Rectal smooth muscle tissue (tissue), 1 donor: ENCODE results near the gene MLNR.

Source experiments
- H3K27ac ChIP-seq: one replicate; pipeline ENCODE4 v1.7.0; 2013; ENCODE audit warnings: low read depth, low read length, inconsistent platforms
- H3K27me3 ChIP-seq: one replicate; pipeline ENCODE4 v1.7.0; 2013; ENCODE audit warnings: low read length; ENCODE audit not compliant: control insufficient read depth, insufficient read depth
- H3K36me3 ChIP-seq: one replicate; pipeline ENCODE4 v1.7.0; 2013; ENCODE audit warnings: low read length; ENCODE audit not compliant: control insufficient read depth, insufficient read depth
- H3K4me1 ChIP-seq: one replicate; pipeline ENCODE4 v1.7.0; 2013; ENCODE audit warnings: low read length; ENCODE audit not compliant: control insufficient read depth, insufficient read depth
- H3K4me3 ChIP-seq: one replicate; pipeline ENCODE4 v1.7.0; 2013; ENCODE audit warnings: low read length
- H3K9ac ChIP-seq: one replicate; pipeline ENCODE4 v1.7.0; 2013; ENCODE audit warnings: low read length

MLNR gene

GRCh38 chr13:49220036-49220855 lies at the start of gene MLNR:
MLNR (plus strand) TSS chr13:49220338; CDS start chr13:49220338, 0 bp downstream.
- H3K27ac ChIP-seq: no peak within 1 kb of the TSS
- peak within 1 kb of the TSS; percentile 61 for H3K4me3 ChIP-seq
- no peak within 1 kb of the TSS for H3K9ac ChIP-seq
- peaks cover 15% of the 10 kb centered on the region for H3K27me3 ChIP-seq
- no peaks in the 10 kb centered on the region for H3K36me3 ChIP-seq
- H3K4me1 ChIP-seq: no peaks in the 10 kb centered on the region

- H3K36me3 ChIP-seq: no peaks in the 10 kb centered on the region
- H3K4me3 ChIP-seq: no peak overlapping the region
- H3K27me3 ChIP-seq: no peaks in the 10 kb centered on the region
- H3K27ac ChIP-seq: no peak overlapping the region
- no peaks in the 10 kb centered on the region for H3K4me1 ChIP-seq
- no peak overlapping the region for H3K9ac ChIP-seq
These were observed 48.8 kb upstream of the MLNR start for GRCh38 chr13:49171359-49171758.

- Histone ChIP-seq H3K4me1 (no peaks in the 10 kb centered on the region), H3K4me3 (no peak overlapping the region), H3K27ac (no peak overlapping the region), H3K36me3 (peaks cover 11% of the 10 kb centered on the region), H3K9ac (no peak overlapping the region), H3K27me3 (no peaks in the 10 kb centered on the region)
These were observed 36.3 kb upstream of the MLNR start for GRCh38 chr13:49183672-49184325.

GRCh38 chr13:49184621-49185020 lies 35.5 kb upstream of the MLNR start:
- no peak overlapping the region for H3K9ac ChIP-seq
- no peak overlapping the region for H3K27ac ChIP-seq
- H3K4me1 ChIP-seq: no peaks in the 10 kb centered on the region
- no peak overlapping the region for H3K4me3 ChIP-seq
- H3K36me3 ChIP-seq: peaks cover 11% of the 10 kb centered on the region
- no peaks in the 10 kb centered on the region for H3K27me3 ChIP-seq

GRCh38 chr13:49185264-49185663 lies 34.9 kb upstream of the MLNR start:
- Histone ChIP-seq H3K36me3 (peaks cover 11% of the 10 kb centered on the region), H3K27ac (no peak overlapping the region), H3K4me1 (no peaks in the 10 kb centered on the region), H3K9ac (no peak overlapping the region), H3K4me3 (no peak overlapping the region), H3K27me3 (no peaks in the 10 kb centered on the region)

GRCh38 chr13:49190901-49191300 lies 29.2 kb upstream of the MLNR start:
- Histone ChIP-seq H3K27ac (no peak overlapping the region), H3K27me3 (no peaks in the 10 kb centered on the region), H3K9ac (no peak overlapping the region), H3K36me3 (peaks cover 11% of the 10 kb centered on the region), H3K4me1 (no peaks in the 10 kb centered on the region), H3K4me3 (no peak overlapping the region)

GRCh38 chr13:49206641-49207040 lies 13.5 kb upstream of the MLNR start:
- H3K9ac ChIP-seq: no peak overlapping the region
- no peaks in the 10 kb centered on the region for H3K4me1 ChIP-seq
- H3K27ac ChIP-seq: no peak overlapping the region
- H3K36me3 ChIP-seq: peaks cover 15% of the 10 kb centered on the region
- no peaks in the 10 kb centered on the region for H3K27me3 ChIP-seq
- H3K4me3 ChIP-seq: no peak overlapping the region

GRCh38 chr13:49208619-49209018 lies 11.5 kb upstream of the MLNR start:
- H3K36me3 ChIP-seq: peaks cover 10% of the 10 kb centered on the region
- H3K9ac ChIP-seq: no peak overlapping the region
- H3K4me3 ChIP-seq: no peak overlapping the region

GRCh38 chr13:49210114-49210513 lies 10.0 kb upstream of the MLNR start:
- H3K36me3 ChIP-seq: peaks cover 9% of the 10 kb centered on the region
- H3K27me3 ChIP-seq: no peaks in the 10 kb centered on the region
- H3K27ac ChIP-seq: no peak overlapping the region
- H3K4me1 ChIP-seq: no peaks in the 10 kb centered on the region
- no peak overlapping the region for H3K9ac ChIP-seq
- H3K4me3 ChIP-seq: no peak overlapping the region

More at GRCh38 chr13:49208619-49209018, 11.5 kb upstream of the MLNR start:
- no peaks in the 10 kb centered on the region for H3K27me3 ChIP-seq
- H3K4me1 ChIP-seq: no peaks in the 10 kb centered on the region
- no peak overlapping the region for H3K27ac ChIP-seq

- no peak overlapping the region for H3K4me3 ChIP-seq
- H3K27me3 ChIP-seq: no peaks in the 10 kb centered on the region
- peaks cover 9% of the 10 kb centered on the region for H3K36me3 ChIP-seq
- no peak overlapping the region for H3K27ac ChIP-seq
- no peak overlapping the region for H3K9ac ChIP-seq
- H3K4me1 ChIP-seq: no peaks in the 10 kb centered on the region
These were observed 9.5 kb upstream of the MLNR start for GRCh38 chr13:49210669-49211068.

- Histone ChIP-seq H3K27ac (no peak overlapping the region), H3K4me3 (no peak overlapping the region), H3K4me1 (no peaks in the 10 kb centered on the region), H3K27me3 (peaks cover 4% of the 10 kb centered on the region), H3K36me3 (no peaks in the 10 kb centered on the region), H3K9ac (no peak overlapping the region)
These were observed 6.6 kb upstream of the MLNR start for GRCh38 chr13:49213539-49213938.

GRCh38 chr13:49213997-49214916 lies 5.9 kb upstream of the MLNR start:
- Histone ChIP-seq H3K27me3 (peaks cover 8% of the 10 kb centered on the region), H3K4me1 (no peaks in the 10 kb centered on the region), H3K36me3 (no peaks in the 10 kb centered on the region), H3K9ac (no peak overlapping the region), H3K27ac (no peak overlapping the region), H3K4me3 (no peak overlapping the region)
